PC-3 (cell line): ENCODE data around the gene NOL11. TPM values are rescaled to one million over a fixed set of nuclear protein-coding genes. Genes with fewer than 3 reads are reported as not detected.
"Not testable (repeated sequence)": the region's sequence is repeated elsewhere in the genome, so short reads cannot be mapped to it uniquely, and the experiment has no call there.

Source experiments
- ATAC-seq: fragments of 200-7000 bp; cut with Tn5 transposase; 2 replicates; pipeline ENCODE4 v1.9.1; 2020; ENCODE audit warnings: mild to moderate bottlenecking, moderate library complexity
- BruUV-seq: library from RNA; stranded (reverse); fragments of 400-500 nt; replicated peaks from 2 replicates; lab custom pipeline; 2021; lab: Mats Ljungman, UMichigan
- CTCF ChIA-PET: fragments of 300-600 bp; sonication (Branson Sonifier 250); formaldehyde crosslinking; loops from one replicate; lab custom pipeline; 2022; ENCODE audit warnings: antibody characterized with exemption; lab: Charles Lee
- POLR2A ChIA-PET: fragments of 300-600 bp; sonication (Branson Sonifier 250); formaldehyde crosslinking; loops from one replicate; lab custom pipeline; 2022; ENCODE audit warnings: antibody characterized with exemption; ENCODE audit not compliant: unreplicated experiment; lab: Charles Lee
- DNase-seq: peaks from one replicate; pipeline ENCODE4 v3.0.0-alpha.2; 2015
- H2AFZ ChIP-seq: fragments of 300-600 bp; sonication (generic); 2 replicates; pipeline ENCODE4 v1.6.0; 2016; ENCODE audit warnings: antibody characterized with exemption, low read length
- H3F3A ChIP-seq: fragments of 300-600 bp; sonication (generic); one replicate; pipeline ENCODE4 v1.6.0; 2017; ENCODE audit warnings: antibody characterized with exemption, low read length, control low read depth, mild to moderate bottlenecking; ENCODE audit not compliant: unreplicated experiment
- H3K27ac ChIP-seq: fragments of 300-600 bp; sonication (generic); 2 replicates; pipeline ENCODE4 v1.5.1; 2016; ENCODE audit warnings: mild to moderate bottlenecking, low read length
- H3K27me3 ChIP-seq: fragments of 300-600 bp; sonication (generic); 2 replicates; pipeline ENCODE4 v1.6.1; 2016; ENCODE audit warnings: low read length, mixed read lengths
- H3K36me3 ChIP-seq: fragments of 300-600 bp; sonication (generic); 2 replicates; pipeline ENCODE4 v1.6.1; 2016; ENCODE audit warnings: low read depth, mixed run types, low read length, mixed read lengths
- H3K4me1 ChIP-seq: fragments of 300-600 bp; sonication (generic); 2 replicates; pipeline ENCODE4 v1.5.1; 2016; ENCODE audit warnings: low read length; ENCODE audit not compliant: insufficient read depth
- H3K4me2 ChIP-seq: fragments of 300-600 bp; sonication (generic); 2 replicates; pipeline ENCODE4 v1.6.0; 2016; ENCODE audit warnings: low read length
- H3K4me3 ChIP-seq: fragments of 300-600 bp; sonication (generic); 2 replicates; pipeline ENCODE4 v1.5.1; 2016; ENCODE audit warnings: mild to moderate bottlenecking, low read length, mixed read lengths
- H3K79me2 ChIP-seq: fragments of 300-600 bp; sonication (generic); 2 replicates; pipeline ENCODE4 v1.6.1; 2017; ENCODE audit warnings: low read length, mixed read lengths
- H3K9ac ChIP-seq: fragments of 300-600 bp; sonication (generic); 2 replicates; pipeline ENCODE4 v1.6.0; 2016; ENCODE audit warnings: mild to moderate bottlenecking, low read length
- H3K9me2 ChIP-seq: fragments of 300-600 bp; sonication (generic); replicated peaks from 2 replicates; pipeline ENCODE4 v1.6.1; 2016; ENCODE audit warnings: mixed run types, low read length, mixed read lengths
- H3K9me3 ChIP-seq: fragments of 300-600 bp; sonication (generic); 2 replicates; pipeline ENCODE4 v1.6.1; 2016; ENCODE audit warnings: low read length, mixed read lengths
- H4K20me1 ChIP-seq: fragments of 300-600 bp; sonication (generic); 2 replicates; pipeline ENCODE4 v1.6.1; 2016; ENCODE audit warnings: low read length, mixed read lengths
- EZH2 ChIP-seq: fragments of 300-600 bp; sonication (generic); IDR thresholded peaks from one replicate; pipeline ENCODE4 v1.6.1; 2017; ENCODE audit warnings: antibody characterized with exemption, mild to moderate bottlenecking, low read length; ENCODE audit not compliant: unreplicated experiment
- EZH2phosphoT487 ChIP-seq: fragments of 300-600 bp; sonication (generic); IDR thresholded peaks from 2 replicates; pipeline ENCODE4 v1.6.1; 2018; ENCODE audit warnings: mild to moderate bottlenecking, antibody characterized with exemption, low read length, borderline replicate concordance
- intact Hi-C: fragments of 100-400 bp; cut with micrococcal nuclease; formaldehyde crosslinking; loops from 2 replicates; pipeline ENCODE4 v1.9.0; 2023
- total RNA-seq: library from RNA; depleted of rRNA; stranded (reverse); fragments of >200 nt; gene quantifications from 2 replicates; pipeline ENCODE4 v1.2.3, GENCODE V29; 2014
- TF ChIP-seq, protein P1 (sequence below): fragments of 300-600 bp; sonication (generic); conservative IDR thresholded peaks from 2 replicates; pipeline ENCODE4 v1.5.1; 2017; ENCODE audit warnings: antibody characterized with exemption, low read depth, mild to moderate bottlenecking, low read length

The NOL11 gene
- total RNA-seq, 1 experiment from 2014 or later, result 80.5 TPM

DNA sequence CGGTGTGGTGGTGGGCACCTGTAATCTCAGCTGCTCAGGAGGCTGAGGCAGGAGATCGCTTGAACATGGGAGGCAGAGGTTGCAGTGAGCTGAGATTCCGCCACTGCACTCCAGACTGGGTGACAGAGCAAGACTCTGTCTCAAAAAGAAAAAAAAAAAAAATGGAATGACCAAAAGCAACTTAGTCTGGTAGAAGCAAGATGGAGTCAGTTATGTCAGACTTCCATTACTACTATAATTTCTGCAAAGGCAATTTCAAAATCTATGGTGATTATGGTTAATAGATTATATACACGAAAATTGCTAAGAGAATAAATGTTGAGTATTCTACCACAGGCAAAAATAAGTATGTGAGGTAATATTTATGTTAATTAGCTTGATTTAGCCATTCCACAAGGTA, 32.3 kb downstream of the NOL11 start:
- Histone ChIP-seq H2AFZ (no peak overlapping the region), H3K4me2 (no peak overlapping the region), H3K27ac (no peak overlapping the region), H3K4me3 (no peak overlapping the region), H3K27me3 (no peaks in the 10 kb centered on the region), H3K36me3 (peaks cover 45% of the 10 kb centered on the region), H3K9me3 (no peaks in the 10 kb centered on the region), H3K9ac (no peak overlapping the region), H3K4me1 (no peaks in the 10 kb centered on the region), H3F3A (no peaks in the 10 kb centered on the region), H3K9me2 (no peaks in the 10 kb centered on the region), H3K79me2 (no peaks in the 10 kb centered on the region), H4K20me1 (no peaks in the 10 kb centered on the region)
- TF ChIP-seq EZH2 (no peak), EZH2phosphoT487 (no peak)
- TF ChIP-seq, protein P1, sequence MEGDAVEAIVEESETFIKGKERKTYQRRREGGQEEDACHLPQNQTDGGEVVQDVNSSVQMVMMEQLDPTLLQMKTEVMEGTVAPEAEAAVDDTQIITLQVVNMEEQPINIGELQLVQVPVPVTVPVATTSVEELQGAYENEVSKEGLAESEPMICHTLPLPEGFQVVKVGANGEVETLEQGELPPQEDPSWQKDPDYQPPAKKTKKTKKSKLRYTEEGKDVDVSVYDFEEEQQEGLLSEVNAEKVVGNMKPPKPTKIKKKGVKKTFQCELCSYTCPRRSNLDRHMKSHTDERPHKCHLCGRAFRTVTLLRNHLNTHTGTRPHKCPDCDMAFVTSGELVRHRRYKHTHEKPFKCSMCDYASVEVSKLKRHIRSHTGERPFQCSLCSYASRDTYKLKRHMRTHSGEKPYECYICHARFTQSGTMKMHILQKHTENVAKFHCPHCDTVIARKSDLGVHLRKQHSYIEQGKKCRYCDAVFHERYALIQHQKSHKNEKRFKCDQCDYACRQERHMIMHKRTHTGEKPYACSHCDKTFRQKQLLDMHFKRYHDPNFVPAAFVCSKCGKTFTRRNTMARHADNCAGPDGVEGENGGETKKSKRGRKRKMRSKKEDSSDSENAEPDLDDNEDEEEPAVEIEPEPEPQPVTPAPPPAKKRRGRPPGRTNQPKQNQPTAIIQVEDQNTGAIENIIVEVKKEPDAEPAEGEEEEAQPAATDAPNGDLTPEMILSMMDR, result no peak
- DNase-seq (no peak), ATAC-seq (no peak)
- POLR2A ChIA-PET, result no interaction called here
- no TSS peak for BruUV-seq
- CTCF ChIA-PET, result no interaction called here
- intact Hi-C loops, result no loop called here

DNA sequence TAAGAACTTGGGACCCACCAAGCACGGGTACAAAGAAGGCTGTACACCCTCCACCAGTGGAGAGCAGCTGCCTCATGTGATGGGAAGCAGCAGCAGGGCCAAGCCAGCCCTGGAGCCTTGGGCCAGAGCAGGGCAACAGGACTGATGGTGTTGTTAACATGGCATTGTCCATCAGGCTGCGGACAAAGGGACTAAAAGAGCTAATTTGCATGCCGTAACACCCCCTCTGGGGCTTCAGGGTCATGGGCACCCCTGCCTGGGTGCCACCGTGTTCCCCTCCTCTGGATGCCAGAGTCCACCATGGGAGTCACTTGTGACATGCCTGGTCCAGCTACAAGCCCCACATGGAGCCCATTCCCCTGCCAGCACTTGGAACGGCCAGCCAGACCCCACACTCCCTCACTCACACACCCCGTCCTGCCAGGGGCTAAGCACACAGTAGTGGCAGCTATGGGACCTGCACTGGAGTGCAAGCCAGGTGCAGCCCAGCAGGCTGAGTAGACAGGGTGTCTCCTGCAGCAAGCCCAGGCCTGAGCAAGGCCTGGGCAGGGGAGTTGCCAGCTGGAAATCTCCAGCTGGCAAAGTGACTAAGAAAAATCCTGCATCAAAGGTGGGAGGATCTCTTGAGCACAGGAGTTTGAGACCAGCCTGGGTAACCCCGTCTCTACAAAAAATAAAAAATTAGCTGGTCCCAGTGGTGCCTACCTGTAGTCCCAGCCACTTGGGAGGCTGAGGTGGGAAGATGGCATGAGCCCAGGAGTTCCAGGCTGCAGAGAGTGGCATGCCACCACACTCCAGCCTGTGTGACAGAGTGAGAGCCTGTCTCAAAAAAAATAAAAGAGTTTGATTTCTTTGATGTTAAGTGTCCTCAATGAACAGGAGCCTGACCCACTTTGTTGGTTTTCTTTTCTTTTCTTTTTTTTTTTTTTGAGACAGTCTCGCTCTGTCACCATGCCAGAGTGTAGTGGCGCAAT, 33.7 kb downstream of the NOL11 start:
- Histone ChIP-seq H4K20me1 (no peaks in the 10 kb centered on the region), H3K4me3 (no peak overlapping the region), H3K36me3 (peaks cover 40% of the 10 kb centered on the region), H3K27ac (no peak overlapping the region), H3K79me2 (no peaks in the 10 kb centered on the region), H3K9me3 (no peaks in the 10 kb centered on the region), H3K9me2 (no peaks in the 10 kb centered on the region), H2AFZ (no peak overlapping the region), H3K4me1 (no peaks in the 10 kb centered on the region), H3K9ac (no peak overlapping the region), H3K27me3 (no peaks in the 10 kb centered on the region), H3F3A (no peaks in the 10 kb centered on the region), H3K4me2 (no peak overlapping the region)
- BruUV-seq, result no TSS peak
- CTCF ChIA-PET, result no interaction called here
- ATAC-seq (peak; percentile 31; the same call in 1 of the 2 replicates), DNase-seq (no peak)
- intact Hi-C loops, result no loop called here
- POLR2A ChIA-PET, result no interaction called here
- TF ChIP-seq EZH2, result no peak
- TF ChIP-seq, protein P1, result no peak
- no peak for TF ChIP-seq EZH2phosphoT487

DNA sequence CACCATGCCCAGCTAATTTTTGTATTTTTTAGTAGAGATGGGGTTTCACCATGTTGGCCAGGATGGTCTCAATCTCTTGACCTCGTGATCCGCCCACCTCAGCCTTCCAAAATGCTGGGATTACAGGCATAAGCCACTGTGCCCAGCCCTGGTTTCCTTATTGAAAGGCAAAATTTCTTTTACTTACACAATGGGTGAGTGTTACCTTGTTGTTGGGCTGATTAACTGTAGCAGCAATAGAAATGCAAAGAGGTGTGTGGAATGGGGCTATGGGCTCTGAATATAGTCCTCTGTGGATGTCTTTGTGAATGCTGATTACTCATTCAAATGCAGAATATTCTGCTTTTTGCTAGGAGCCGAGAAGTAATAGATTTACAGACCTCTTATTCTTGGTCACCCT, 34.4 kb downstream of the NOL11 start:
- H3K4me3 ChIP-seq, H3K9ac ChIP-seq, ATAC-seq, H3K79me2 ChIP-seq, H3F3A ChIP-seq, intact Hi-C loops, H2AFZ ChIP-seq, H3K9me3 ChIP-seq, H3K27me3 ChIP-seq, H3K9me2 ChIP-seq, BruUV-seq, H3K4me1 ChIP-seq, H3K4me2 ChIP-seq, POLR2A ChIA-PET, DNase-seq, H4K20me1 ChIP-seq, H3K27ac ChIP-seq: not testable (repeated sequence)
- peaks cover 35% of the 10 kb centered on the region for H3K36me3 ChIP-seq
- CTCF ChIA-PET, result interaction anchor here (0.6 kb wide), 1 partner anchor 17 kb away, joined by 4 read pairs; no protein-coding TSS in a partner anchor
